ENCODE data around the gene DPRX. TPM values are rescaled to one million over a fixed set of nuclear protein-coding genes. Genes with fewer than 3 reads are reported as not detected.

Gene DPRX, protein sequence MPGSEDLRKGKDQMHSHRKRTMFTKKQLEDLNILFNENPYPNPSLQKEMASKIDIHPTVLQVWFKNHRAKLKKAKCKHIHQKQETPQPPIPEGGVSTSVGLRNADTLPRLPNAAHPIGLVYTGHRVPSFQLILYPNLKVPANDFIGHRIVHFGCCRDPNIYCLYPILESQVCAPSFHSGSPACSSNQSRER
- not detected in 2 replicates for total RNA-seq

GRCh38 chr19:53631949-53632407 is at the start of gene DPRX:
DPRX (plus strand) TSS chr19:53631999; CDS start chr19:53632107, 108 bp downstream.

Other genes with a start within 250 kb of the DPRX start
- 14.1 and 14.6 TPM in 2 replicates for gene ZNF765, start 236.8 kb upstream of the DPRX start, total RNA-seq
- 13.8 and 14.6 TPM in 2 replicates for gene ZNF761, start 200.0 kb upstream of the DPRX start, total RNA-seq
- gene ZNF813, start 164.3 kb upstream of the DPRX start, total RNA-seq = 3.0 and 3.1 TPM in 2 replicates
- gene ZNF331, start 93.9 kb upstream of the DPRX start, total RNA-seq = 8.3 and 13.0 TPM in 2 replicates
- not detected in 2 replicates for gene NLRP12, start 192.3 kb downstream of the DPRX start, total RNA-seq
- 8.1 and 11.0 TPM in 2 replicates for gene MYADM, start 235.9 kb downstream of the DPRX start, total RNA-seq